Brain microvascular endothelial cell (primary cell): ENCODE results near the gene JADE2.

ENCODE experiments used
- DNase-seq: peaks from one replicate; pipeline ENCODE4 v3.0.0-alpha.2; 2020
- H3K27ac ChIP-seq: fragments of 250-450 bp; sonication (Bioruptor Pico); 2 replicates; pipeline ENCODE4 v1.5.1; 2020; ENCODE audit warnings: mild to moderate bottlenecking, moderate library complexity
- H3K27me3 ChIP-seq: fragments of 250-450 bp; sonication (Bioruptor Pico); replicated peaks from 2 replicates; pipeline ENCODE4 v1.5.1; 2020; ENCODE audit warnings: mild to moderate bottlenecking
- H3K36me3 ChIP-seq: fragments of 250-450 bp; sonication (Bioruptor Pico); replicated peaks from 2 replicates; pipeline ENCODE4 v1.5.1; 2020; ENCODE audit warnings: mild to moderate bottlenecking
- H3K4me3 ChIP-seq: 2 replicates; pipeline ENCODE4 v1.5.1; 2011; ENCODE audit warnings: low read depth, mild to moderate bottlenecking, control low read depth, low read length, moderate library complexity
- in situ Hi-C: cut with HindIII; loops from 2 replicates; pipeline ENCODE4 v1.10.0; 2017; ENCODE audit warnings: low sequenced_read_pairs, low pct_ligation_motif_present
- TF ChIP-seq, protein P1 (sequence below): IDR thresholded peaks from 2 replicates; pipeline ENCODE4 v1.5.1; 2011; ENCODE audit warnings: low read depth, mild to moderate bottlenecking, moderate library complexity, low read length, control low read depth, inconsistent platforms; ENCODE audit errors: missing control alignments

The JADE2 gene

DNA sequence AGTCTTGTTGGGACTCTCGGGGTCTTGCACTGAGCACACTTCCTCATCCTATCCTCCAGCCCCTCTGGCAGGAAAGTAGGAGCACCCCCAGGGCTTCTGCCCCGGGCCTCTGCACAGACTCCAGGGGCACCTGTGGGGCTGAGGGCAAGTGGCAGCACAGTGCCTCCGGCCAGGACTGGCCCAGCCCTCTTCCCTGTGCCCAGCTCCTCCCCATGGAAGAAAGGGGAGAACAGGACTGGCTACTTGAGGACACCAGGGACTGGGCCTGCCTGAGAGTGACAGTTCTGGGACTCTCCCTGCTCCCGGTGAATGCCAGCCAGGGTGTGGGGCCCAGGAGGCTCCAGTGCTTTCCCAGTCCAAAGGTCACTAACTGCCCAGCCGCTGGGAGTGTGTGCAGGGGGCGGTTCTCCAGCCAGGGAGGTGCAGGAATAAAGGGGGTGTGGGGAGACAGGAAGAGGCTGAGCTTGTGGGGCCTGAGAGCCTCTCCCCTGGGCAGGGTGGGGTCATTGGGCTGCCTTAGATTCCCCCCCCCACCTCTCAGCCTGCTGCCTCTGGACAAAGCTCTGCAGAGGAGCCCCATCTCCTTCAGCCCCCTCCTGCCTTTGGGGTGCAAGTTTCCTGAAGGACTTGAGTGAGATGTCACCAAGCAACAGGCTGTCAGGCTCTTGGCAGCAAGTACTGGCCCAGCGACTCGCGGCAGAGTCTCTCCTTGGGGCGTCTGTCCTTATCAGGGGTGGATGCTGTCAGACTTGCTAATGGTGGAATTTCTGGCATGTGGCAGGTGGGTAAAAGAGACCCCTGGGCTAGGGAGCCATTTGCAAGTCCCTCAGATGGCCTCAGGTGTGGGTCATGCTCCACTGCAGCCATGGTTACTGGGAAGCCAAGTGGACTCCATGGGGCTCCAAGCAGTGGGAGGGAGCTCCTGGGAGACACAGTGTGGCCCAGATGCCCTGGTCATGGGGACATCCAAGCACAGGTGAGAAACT lies 19.1 kb upstream of the JADE2 start:
- H3K27me3 ChIP-seq: no peaks in the 10 kb centered on the region
- no peak overlapping the region for H3K27ac ChIP-seq
- no peak for DNase-seq
- TF ChIP-seq, protein P1, sequence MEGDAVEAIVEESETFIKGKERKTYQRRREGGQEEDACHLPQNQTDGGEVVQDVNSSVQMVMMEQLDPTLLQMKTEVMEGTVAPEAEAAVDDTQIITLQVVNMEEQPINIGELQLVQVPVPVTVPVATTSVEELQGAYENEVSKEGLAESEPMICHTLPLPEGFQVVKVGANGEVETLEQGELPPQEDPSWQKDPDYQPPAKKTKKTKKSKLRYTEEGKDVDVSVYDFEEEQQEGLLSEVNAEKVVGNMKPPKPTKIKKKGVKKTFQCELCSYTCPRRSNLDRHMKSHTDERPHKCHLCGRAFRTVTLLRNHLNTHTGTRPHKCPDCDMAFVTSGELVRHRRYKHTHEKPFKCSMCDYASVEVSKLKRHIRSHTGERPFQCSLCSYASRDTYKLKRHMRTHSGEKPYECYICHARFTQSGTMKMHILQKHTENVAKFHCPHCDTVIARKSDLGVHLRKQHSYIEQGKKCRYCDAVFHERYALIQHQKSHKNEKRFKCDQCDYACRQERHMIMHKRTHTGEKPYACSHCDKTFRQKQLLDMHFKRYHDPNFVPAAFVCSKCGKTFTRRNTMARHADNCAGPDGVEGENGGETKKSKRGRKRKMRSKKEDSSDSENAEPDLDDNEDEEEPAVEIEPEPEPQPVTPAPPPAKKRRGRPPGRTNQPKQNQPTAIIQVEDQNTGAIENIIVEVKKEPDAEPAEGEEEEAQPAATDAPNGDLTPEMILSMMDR: no peak
- H3K4me3 ChIP-seq: no peak overlapping the region
- no peaks in the 10 kb centered on the region for H3K36me3 ChIP-seq
- in situ Hi-C loops: no loop called here

DNA sequence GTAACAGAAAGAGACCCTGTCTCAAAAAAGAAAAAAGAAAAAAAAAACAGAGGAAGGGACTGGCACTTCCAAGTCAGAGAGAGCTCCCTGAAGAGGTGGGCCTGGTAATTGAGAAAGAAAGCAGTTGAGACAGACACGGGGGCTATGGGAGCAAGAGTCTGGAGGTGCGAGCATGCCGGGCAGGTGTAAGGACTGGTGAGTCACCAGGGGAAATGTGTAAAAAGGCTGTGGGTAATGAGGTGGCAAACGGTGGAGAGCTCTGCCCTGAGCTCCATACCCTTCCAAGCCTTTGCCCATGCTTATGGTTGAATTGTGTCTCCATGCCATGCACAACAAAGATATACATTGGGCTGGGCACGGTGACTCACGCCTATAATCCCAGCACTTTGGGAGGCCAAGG lies 18.0 kb upstream of the JADE2 start:
- TF ChIP-seq, protein P1: no peak
- H3K4me3 ChIP-seq: no peak overlapping the region
- in situ Hi-C loops: no loop called here
- no peak overlapping the region for H3K27ac ChIP-seq
- no peaks in the 10 kb centered on the region for H3K27me3 ChIP-seq
- no peaks in the 10 kb centered on the region for H3K36me3 ChIP-seq
- DNase-seq: no peak

DNA sequence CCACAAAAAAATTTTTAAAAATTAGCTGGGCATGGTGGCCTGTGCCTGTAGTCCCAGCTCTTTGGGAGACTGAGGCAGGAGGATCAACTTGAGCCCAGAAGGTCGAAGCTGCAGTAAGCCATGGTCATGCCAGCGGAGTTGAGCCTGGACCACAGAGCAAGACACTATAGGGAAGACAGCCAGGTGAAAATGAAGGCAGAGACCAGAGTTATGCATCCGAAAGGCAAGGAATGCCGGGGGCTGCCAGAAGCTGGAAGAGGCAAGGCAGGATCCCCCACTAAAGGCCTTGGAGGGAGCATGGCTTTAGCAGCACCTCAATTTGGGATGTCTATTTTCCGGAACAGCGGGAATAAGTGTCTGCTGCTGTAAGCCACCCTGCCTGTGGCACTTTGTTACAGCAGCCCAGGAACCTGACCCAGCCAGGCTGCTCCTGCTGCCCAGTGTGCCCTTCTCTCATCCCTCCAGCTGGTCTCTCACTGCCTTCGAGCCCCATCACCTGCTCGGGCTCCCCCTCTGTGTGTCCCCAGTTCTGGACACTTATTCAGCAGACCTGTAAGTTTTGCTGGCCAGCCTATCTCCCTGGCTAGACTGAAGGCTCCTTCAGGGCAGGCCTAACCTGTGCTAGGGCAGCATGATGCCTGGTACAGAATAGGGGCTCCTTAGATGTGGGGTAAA lies 16.8 kb upstream of the JADE2 start:
- Histone ChIP-seq H3K27ac (no peak overlapping the region), H3K36me3 (no peaks in the 10 kb centered on the region), H3K4me3 (no peak overlapping the region), H3K27me3 (no peaks in the 10 kb centered on the region)
- in situ Hi-C loops: no loop called here
- TF ChIP-seq, protein P1: no peak
- no peak for DNase-seq

DNA sequence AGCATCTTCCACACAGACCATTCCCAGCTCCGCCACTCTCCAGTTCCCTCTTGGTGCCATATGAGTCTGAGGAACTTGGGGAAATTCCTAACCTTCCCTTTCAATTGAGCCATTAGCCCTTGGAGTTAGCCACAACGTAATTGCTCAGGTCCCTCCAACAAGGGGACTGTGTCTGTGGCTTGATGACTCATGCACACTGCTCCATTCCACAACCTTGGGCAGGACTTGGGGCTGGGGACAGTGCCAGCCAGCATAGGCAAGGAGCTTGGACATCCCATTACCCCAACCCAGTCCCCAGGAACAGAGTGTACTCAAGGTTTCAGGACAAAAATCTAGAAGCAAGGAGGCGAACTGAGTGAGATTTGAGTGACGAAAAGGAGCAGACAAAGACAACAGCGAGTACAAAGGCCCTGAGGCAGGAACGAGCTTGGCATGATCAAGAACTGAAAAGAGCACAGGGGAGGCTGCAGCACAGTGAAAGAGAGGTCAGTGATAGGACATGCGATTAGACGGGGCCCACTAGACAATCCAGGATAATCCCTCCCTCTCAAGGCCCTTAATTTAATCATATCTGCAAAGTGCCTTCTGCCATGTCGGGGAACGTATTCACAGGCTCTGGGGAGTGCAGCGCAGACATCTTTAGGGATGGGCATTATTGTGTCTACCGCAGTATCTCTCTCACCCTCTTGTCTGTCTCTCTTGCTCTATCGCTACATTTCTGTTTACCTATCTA lies 16.0 kb upstream of the JADE2 start:
- H3K36me3 ChIP-seq: no peaks in the 10 kb centered on the region
- H3K4me3 ChIP-seq: no peak overlapping the region
- in situ Hi-C loops: no loop called here
- H3K27ac ChIP-seq: no peak overlapping the region
- H3K27me3 ChIP-seq: no peaks in the 10 kb centered on the region
- TF ChIP-seq, protein P1: no peak
- DNase-seq: no peak

DNA sequence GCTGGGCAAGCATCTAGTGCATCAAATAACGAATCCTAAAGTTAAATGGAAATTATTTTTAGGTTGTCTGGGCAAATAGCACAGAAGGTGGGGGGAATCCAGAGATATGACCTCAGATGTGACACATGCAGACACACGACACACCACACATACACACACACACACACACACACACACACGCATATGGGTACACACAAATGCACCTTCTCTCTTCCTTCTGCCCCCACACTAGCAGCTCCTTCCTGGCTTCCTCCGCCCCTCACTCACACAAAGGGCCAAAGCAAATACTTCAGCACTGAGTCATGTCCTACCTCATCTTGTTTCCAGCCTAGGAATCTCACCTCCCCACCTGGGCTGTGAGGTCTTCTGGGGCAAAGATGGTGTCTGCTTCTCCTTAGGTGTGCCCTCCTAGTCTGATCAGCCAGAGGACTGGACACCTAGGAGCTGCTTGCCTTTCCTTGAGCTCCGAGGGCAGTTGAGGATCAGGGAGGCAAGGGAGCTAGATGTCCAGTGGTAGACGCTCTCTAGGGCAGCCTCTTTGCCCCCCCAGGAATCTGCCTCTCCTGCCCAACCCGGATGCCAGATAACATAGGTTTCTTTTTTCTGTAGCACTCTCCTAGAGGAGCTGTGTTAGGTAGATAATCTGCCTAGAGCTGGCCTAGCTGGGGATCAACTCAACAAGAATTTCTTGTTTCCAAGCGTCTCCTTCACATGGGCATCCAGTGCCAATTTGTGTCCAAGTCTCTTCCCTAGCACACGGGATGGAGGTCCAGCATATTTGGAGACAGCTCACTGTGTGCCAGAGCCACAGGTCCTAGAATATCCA lies 14.3 kb upstream of the JADE2 start:
- TF ChIP-seq, protein P1: no peak
- DNase-seq: peak; percentile 35
- Histone ChIP-seq H3K27me3 (no peaks in the 10 kb centered on the region), H3K36me3 (no peaks in the 10 kb centered on the region), H3K27ac (no peak overlapping the region), H3K4me3 (no peak overlapping the region)
- in situ Hi-C loops: no loop called here
